Kidney epithelial cell (primary cell): ENCODE results near the gene RPS8. TPM values are rescaled to one million over a fixed set of nuclear protein-coding genes. Genes with fewer than 3 reads are reported as not detected.
"Not testable (repeated sequence)": the region's sequence is repeated elsewhere in the genome, so short reads cannot be mapped to it uniquely, and the experiment has no call there.

ENCODE experiments used
- DNase-seq: peaks from one replicate; pipeline ENCODE4 v3.0.0-alpha.2; 2010; ENCODE audit warnings: low read depth
- H3K27me3 ChIP-seq: 2 replicates; pipeline ENCODE4 v1.6.0; 2011; ENCODE audit warnings: low read length; ENCODE audit not compliant: control insufficient read depth, insufficient read depth
- H3K36me3 ChIP-seq: 2 replicates; pipeline ENCODE4 v1.5.1; 2011; ENCODE audit warnings: low read length; ENCODE audit not compliant: control insufficient read depth, insufficient read depth
- H3K4me3 ChIP-seq: 2 replicates; pipeline ENCODE4 v1.5.1; 2011; ENCODE audit warnings: low read depth, mild to moderate bottlenecking, control low read depth, low read length
- CTCF ChIP-seq: IDR thresholded peaks from 2 replicates; pipeline ENCODE4 v1.5.1; 2011; ENCODE audit warnings: mild to moderate bottlenecking, moderate library complexity, low read length, control low read depth, inconsistent platforms; ENCODE audit not compliant: insufficient read depth, poor library complexity, severe bottlenecking
- total RNA-seq: library from RNA; depleted of rRNA; stranded (reverse); fragments of >200 nt; gene quantifications from 2 replicates; pipeline ENCODE4 v1.2.3, GENCODE V29; 2015

Gene RPS8
- total RNA-seq, 1 donor from 2014 or later, result 4,100 TPM

GRCh38 chr1:44788120-44788860 is 12.9 kb downstream of the RPS8 start, which contains the start of gene BEST4:
TSS of gene BEST4 (minus strand) at chr1:44788170. CDS start at chr1:44787705, 465 bp downstream.
- H3K4me3 ChIP-seq, result no peak within 1 kb of the TSS
- no peaks in the 10 kb centered on the region for H3K36me3 ChIP-seq
- no peak for DNase-seq
- no peaks in the 10 kb centered on the region for H3K27me3 ChIP-seq
- no peak for TF ChIP-seq CTCF

- H3K36me3 ChIP-seq, result no peaks in the 10 kb centered on the region
- TF ChIP-seq CTCF, result no peak
- H3K27me3 ChIP-seq, result no peaks in the 10 kb centered on the region
- no peak for DNase-seq
- H3K4me3 ChIP-seq, result no peak overlapping the region
Measured at GRCh38 chr1:44790968-44791801, 15.8 kb downstream of the RPS8 start.

- H3K36me3 ChIP-seq, result no peaks in the 10 kb centered on the region
- no peak overlapping the region for H3K4me3 ChIP-seq
- no peaks in the 10 kb centered on the region for H3K27me3 ChIP-seq
- DNase-seq, result no peak
- TF ChIP-seq CTCF, result no peak
Measured at GRCh38 chr1:44792736-44793502, 17.6 kb downstream of the RPS8 start.

- DNase-seq, H3K36me3 ChIP-seq, H3K27me3 ChIP-seq, H3K4me3 ChIP-seq: not testable (repeated sequence)
Measured at GRCh38 chr1:44797886-44798285, 22.5 kb downstream of the RPS8 start.

GRCh38 chr1:44798481-44799365 is 23.4 kb downstream of the RPS8 start:
- no peak for DNase-seq
- H3K4me3 ChIP-seq, result no peak overlapping the region
- TF ChIP-seq CTCF, result no peak
- H3K27me3 ChIP-seq, result no peaks in the 10 kb centered on the region
- H3K36me3 ChIP-seq, result peaks cover 6% of the 10 kb centered on the region
